ENCODE measurements around the gene GABBR2. TPM values are rescaled to one million over a fixed set of nuclear protein-coding genes. Genes with fewer than 3 reads are reported as not detected.

Gene GABBR2
- total and polyA plus RNA-seq, 12 donors = 0.17 to 9.0 (median 3.7) TPM

GRCh38 chr9:98406469-98406868, 302.3 kb downstream of the GABBR2 start:
- no peak for DNase-seq
- Histone ChIP-seq H3K36me3 (replicated peaks in 1 of 2) (no peaks in the 10 kb centered on the region), H3K9me3 (replicated peaks in 1 of 3) (no peaks in the 10 kb centered on the region), H3K4me1 (replicated peaks in 1 of 2) (no peaks in the 10 kb centered on the region), H3K4me3 (no peak overlapping the region), H3K27me3 (no peaks in the 10 kb centered on the region), H3K27ac (no peak overlapping the region)
- no peak for TF ChIP-seq CTCF (IDR thresholded peaks at IDR 0.05)
- no peak for TF ChIP-seq POLR2A (IDR thresholded peaks at IDR 0.05)
- intact Hi-C loops (cut with DNase I) = no loop called here
- 60 to 62% (median 61%) methylated on average over 6 of the region's 6 CpGs for WGBS, 4 donors

GRCh38 chr9:98404237-98404636, 304.5 kb downstream of the GABBR2 start:
- TF ChIP-seq POLR2A (IDR thresholded peaks at IDR 0.05) (no peak), CTCF (IDR thresholded peaks at IDR 0.05) (no peak)
- H3K36me3 ChIP-seq (replicated peaks in 1 of 2) = no peaks in the 10 kb centered on the region
- no peaks in the 10 kb centered on the region for H3K4me1 ChIP-seq (replicated peaks in 1 of 2)
- intact Hi-C loops (cut with DNase I) = no loop called here
- no peak overlapping the region for H3K4me3 ChIP-seq
- H3K27me3 ChIP-seq = no peaks in the 10 kb centered on the region
- H3K9me3 ChIP-seq (replicated peaks in 1 of 3) = no peaks in the 10 kb centered on the region
- 82 to 91% (median 89%) methylated on average over 11 of the region's 11 CpGs for WGBS, 4 donors
- DNase-seq = no peak
- H3K27ac ChIP-seq = no peak overlapping the region

- TF ChIP-seq CTCF (IDR thresholded peaks at IDR 0.05) (no peak), POLR2A (IDR thresholded peaks at IDR 0.05) (no peak)
- Histone ChIP-seq H3K27me3 (no peaks in the 10 kb centered on the region), H3K36me3 (replicated peaks in 1 of 2) (no peaks in the 10 kb centered on the region), H3K27ac (no peak overlapping the region), H3K9me3 (replicated peaks in 1 of 3) (no peaks in the 10 kb centered on the region), H3K4me1 (replicated peaks in 1 of 2) (no peaks in the 10 kb centered on the region), H3K4me3 (no peak overlapping the region)
- no peak for DNase-seq
- 91 to 94% (median 92%) methylated on average over 6 of the region's 6 CpGs for WGBS, 4 donors
- intact Hi-C loops (cut with DNase I) = no loop called here
Observed at GRCh38 chr9:98403715-98404114, 305.0 kb downstream of the GABBR2 start.

GRCh38 chr9:98402019-98402840, 306.5 kb downstream of the GABBR2 start:
- intact Hi-C loops (cut with DNase I) = no loop called here
- H3K9me3 ChIP-seq (replicated peaks in 1 of 3) = no peaks in the 10 kb centered on the region
- H3K36me3 ChIP-seq (replicated peaks in 1 of 2) = no peaks in the 10 kb centered on the region
- H3K4me1 ChIP-seq (replicated peaks in 1 of 2) = no peaks in the 10 kb centered on the region
- WGBS, 4 donors = 77 to 91% (median 80%) methylated on average over 14 of the region's 14 CpGs
- H3K4me3 ChIP-seq = no peak overlapping the region
- no peak overlapping the region for H3K27ac ChIP-seq
- DNase-seq = no peak
- no peaks in the 10 kb centered on the region for H3K27me3 ChIP-seq
- TF ChIP-seq CTCF (IDR thresholded peaks at IDR 0.05) = no peak
- TF ChIP-seq POLR2A (IDR thresholded peaks at IDR 0.05) = no peak

Data from adrenal gland (tissue), 12 donors.